Stimulated activated CD4-positive, alpha-beta T cell treated with anti-CD3 and anti-CD28 coated beads, Interleukin-4, amount 100 ng/mL, for 24 hours (primary cell): Measurements from ENCODE around the gene ZDHHC18.

Experiments
- DNase-seq: peaks from one replicate; pipeline ENCODE4 v3.0.0-alpha.2; 2020

Gene ZDHHC18

GRCh38 chr1:26900815-26901511 lies 74.5 kb downstream of the ZDHHC18 start:
- DNase-seq = no peak
